Type B pancreatic cell (in vitro differentiated cells): ENCODE data around the gene TMEM63A. TPM values are rescaled to one million over a fixed set of nuclear protein-coding genes. Genes with fewer than 3 reads are reported as not detected.

Source experiments
- DNase-seq: peaks from one replicate; pipeline ENCODE4 v3.0.0; 2021; ENCODE audit warnings: mixed read lengths; ENCODE audit not compliant: unreplicated experiment; ENCODE audit errors: extremely low spot score
- H3K27ac Mint-ChIP-seq: 2 replicates; pipeline ENCODE4 v1.8.0; 2021; ENCODE audit warnings: mild to moderate bottlenecking, mixed read lengths
- H3K27me3 Mint-ChIP-seq: 2 replicates; pipeline ENCODE4 v1.8.0; 2021; ENCODE audit warnings: mixed read lengths
- H3K36me3 Mint-ChIP-seq: 2 replicates; pipeline ENCODE4 v1.8.0; 2021; ENCODE audit warnings: mixed read lengths
- H3K4me1 Mint-ChIP-seq: one replicate; pipeline ENCODE4 v1.8.0; 2021; ENCODE audit warnings: mixed read lengths; ENCODE audit not compliant: unreplicated experiment
- H3K4me3 Mint-ChIP-seq: 2 replicates; pipeline ENCODE4 v1.8.0; 2021; ENCODE audit warnings: mild to moderate bottlenecking, mixed read lengths
- H3K9me3 Mint-ChIP-seq: 2 replicates; pipeline ENCODE4 v1.8.0; 2021; ENCODE audit warnings: mixed read lengths
- total RNA-seq: library from RNA; stranded (reverse); gene quantifications from 2 replicates; pipeline ENCODE4 v1.2.1, GENCODE V29; 2021; ENCODE audit warnings: low replicate concordance
- TF ChIP-seq, protein P1 (sequence below): fragments of 200-600 bp; sonication (generic); conservative IDR thresholded peaks from 2 replicates; pipeline ENCODE4 v1.5.0; 2021; ENCODE audit warnings: antibody characterized with exemption, mild to moderate bottlenecking

Gene TMEM63A
- total RNA-seq, 1 donor from 2014 or later = 63.3 TPM

DNA sequence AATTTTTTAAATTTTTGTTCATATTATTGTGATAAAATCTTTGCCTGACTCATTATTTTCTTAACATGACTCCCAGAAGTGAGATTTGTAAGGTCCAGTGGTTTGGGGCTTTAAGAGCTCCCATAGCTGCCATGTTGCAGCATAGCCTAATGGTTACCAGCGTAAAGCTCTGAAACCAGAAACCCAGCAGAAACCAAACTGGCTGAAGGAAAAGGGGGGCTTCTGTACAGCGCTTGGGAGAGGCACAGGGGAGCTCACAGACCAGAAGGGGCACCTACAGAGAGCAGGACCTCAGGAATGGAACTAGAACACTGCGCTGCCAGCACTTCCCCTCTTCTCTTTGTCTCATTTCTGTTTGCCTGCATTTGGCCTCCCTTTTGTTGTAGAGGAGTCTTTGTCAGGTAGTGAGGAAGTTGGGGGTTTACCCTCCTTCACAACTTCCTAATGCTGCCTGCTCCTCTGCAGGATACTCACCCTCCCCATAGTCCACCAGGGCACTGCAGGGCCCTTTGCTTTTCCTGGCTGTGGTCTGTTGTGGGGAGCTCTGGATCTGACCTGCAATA lies 44.5 kb upstream of the TMEM63A start:
- no peak overlapping the region for H3K27ac Mint-ChIP-seq
- no peaks in the 10 kb centered on the region for H3K9me3 Mint-ChIP-seq
- H3K27me3 Mint-ChIP-seq = no peaks in the 10 kb centered on the region
- no peak for DNase-seq
- peaks cover 5% of the 10 kb centered on the region for H3K4me1 Mint-ChIP-seq
- TF ChIP-seq, protein P1, sequence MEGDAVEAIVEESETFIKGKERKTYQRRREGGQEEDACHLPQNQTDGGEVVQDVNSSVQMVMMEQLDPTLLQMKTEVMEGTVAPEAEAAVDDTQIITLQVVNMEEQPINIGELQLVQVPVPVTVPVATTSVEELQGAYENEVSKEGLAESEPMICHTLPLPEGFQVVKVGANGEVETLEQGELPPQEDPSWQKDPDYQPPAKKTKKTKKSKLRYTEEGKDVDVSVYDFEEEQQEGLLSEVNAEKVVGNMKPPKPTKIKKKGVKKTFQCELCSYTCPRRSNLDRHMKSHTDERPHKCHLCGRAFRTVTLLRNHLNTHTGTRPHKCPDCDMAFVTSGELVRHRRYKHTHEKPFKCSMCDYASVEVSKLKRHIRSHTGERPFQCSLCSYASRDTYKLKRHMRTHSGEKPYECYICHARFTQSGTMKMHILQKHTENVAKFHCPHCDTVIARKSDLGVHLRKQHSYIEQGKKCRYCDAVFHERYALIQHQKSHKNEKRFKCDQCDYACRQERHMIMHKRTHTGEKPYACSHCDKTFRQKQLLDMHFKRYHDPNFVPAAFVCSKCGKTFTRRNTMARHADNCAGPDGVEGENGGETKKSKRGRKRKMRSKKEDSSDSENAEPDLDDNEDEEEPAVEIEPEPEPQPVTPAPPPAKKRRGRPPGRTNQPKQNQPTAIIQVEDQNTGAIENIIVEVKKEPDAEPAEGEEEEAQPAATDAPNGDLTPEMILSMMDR = no peak
- no peak overlapping the region for H3K4me3 Mint-ChIP-seq
- peaks cover 3% of the 10 kb centered on the region for H3K36me3 Mint-ChIP-seq

DNA sequence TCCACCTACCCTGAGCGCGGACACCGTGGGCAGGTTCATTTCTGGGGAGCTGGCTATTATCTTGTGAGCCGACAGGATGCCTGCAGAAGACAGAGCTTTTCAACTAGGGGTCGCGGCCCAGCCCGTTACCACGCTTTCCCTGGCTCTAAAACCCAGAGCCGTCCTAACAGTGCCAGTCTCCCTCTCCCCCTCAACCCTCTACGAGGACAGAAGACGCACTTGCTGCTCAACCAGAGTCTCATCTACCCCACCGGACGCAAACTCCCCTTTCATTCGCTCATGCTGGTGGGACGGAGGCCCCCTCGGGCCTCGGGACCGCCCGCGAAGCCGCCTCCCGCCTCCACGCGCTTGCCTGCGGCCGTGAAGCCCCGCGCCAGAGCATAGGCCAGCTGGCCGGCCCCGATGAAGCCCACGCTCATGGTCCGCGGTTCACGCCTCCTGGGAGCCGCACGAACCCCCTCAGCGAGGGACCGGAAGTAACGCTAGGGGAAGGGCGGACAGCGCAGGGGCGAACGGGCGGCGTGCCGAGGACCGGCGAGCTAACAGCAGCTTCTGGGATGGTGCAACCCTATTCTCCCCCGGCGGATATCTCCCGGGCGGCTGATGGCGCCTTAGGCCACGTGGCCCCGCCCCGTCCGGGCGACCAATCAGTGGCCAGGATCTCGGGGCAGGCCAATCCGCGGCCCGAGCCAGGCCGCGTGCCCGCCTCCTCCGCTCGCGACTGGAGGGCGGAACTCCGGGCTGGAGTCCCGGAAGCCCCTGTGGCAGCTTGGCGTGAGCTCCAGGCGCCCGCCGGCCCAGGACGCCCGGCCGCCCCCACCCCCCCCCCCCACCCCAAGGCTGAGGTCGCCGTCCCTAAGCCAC lies 41.7 kb upstream of the TMEM63A start, which contains the start of gene PYCR2:
Gene PYCR2, minus strand, starts transcription at position 559 of the 864 bp plus-strand sequence. Its CDS starts 140 bp downstream, at position 419.
- H3K4me1 Mint-ChIP-seq = peaks cover 5% of the 10 kb centered on the region
- H3K27me3 Mint-ChIP-seq = no peaks in the 10 kb centered on the region
- H3K9me3 Mint-ChIP-seq = no peaks in the 10 kb centered on the region
- H3K27ac Mint-ChIP-seq = peak within 1 kb of the TSS; percentile 85
- peak; percentile 96 for DNase-seq
- TF ChIP-seq, protein P1 = peak; percentile 17
- H3K4me3 Mint-ChIP-seq = peak within 1 kb of the TSS; percentile 95
- H3K36me3 Mint-ChIP-seq = peaks cover 3% of the 10 kb centered on the region

DNA sequence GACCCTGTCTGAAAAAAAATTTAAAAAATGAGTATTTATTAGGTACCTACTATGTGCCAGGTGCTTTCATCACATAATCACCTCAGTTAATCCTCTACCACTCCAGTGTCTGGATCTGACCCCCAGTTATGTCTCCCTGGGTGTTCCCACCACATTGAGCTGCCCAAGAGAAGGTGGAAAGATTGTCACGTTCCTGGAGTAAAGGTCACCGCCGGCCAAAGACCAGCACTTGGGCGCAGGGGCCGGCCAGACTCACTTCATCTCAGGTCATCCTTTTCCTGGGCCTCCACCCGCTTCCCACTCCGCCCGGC lies 41.2 kb upstream of the TMEM63A start:
- H3K27ac Mint-ChIP-seq = peak overlapping the region; percentile 85
- H3K36me3 Mint-ChIP-seq = peaks cover 3% of the 10 kb centered on the region
- TF ChIP-seq, protein P1 = no peak
- no peaks in the 10 kb centered on the region for H3K9me3 Mint-ChIP-seq
- H3K27me3 Mint-ChIP-seq = no peaks in the 10 kb centered on the region
- DNase-seq = no peak
- peak overlapping the region; percentile 95 for H3K4me3 Mint-ChIP-seq
- H3K4me1 Mint-ChIP-seq = peaks cover 5% of the 10 kb centered on the region

DNA sequence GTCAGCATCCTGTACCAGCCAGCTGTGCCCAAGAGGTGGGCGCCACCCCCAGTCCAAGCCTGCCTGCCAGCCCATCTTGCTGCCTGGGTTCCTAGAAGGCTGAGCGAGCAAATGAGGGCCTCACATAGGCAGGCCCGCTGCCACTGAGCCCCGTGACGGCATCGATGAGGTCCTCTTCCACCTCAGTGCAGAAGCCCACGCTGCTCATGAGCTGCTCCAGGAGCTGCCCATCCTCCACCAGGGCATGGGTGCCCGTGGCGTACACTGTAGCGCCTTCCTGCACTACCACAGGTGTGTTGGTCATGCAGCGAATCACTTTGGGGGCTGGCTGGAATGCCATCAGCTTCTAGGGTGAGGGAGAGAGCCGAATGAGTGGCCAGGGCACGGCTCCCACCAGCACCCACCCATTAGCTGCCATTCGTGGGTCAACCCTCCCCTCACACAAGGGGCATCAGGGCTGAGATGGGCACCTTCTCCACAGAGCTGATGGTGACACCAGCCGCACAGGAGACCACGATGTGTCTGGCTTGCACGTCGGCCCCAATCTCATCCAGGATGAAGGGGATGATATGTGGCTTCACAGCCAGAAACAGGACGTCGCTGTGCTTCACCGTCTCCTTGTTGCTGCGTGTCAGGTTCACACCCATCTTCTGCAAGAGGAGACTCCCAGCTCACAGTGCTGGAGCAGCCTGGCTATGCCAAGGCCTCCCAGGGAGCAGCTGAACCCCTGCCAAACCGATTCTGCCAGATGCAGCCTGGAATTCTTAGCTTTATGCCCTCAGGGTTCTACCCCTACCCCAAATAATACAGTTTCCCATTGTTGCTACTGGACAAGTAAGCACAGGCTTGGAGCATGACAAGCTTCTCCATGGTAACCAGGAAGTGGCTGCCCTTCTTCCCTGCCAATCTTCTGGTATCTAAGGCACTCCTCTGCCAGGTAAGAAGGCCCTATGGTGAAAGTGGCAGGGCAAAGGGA lies 39.8 kb upstream of the TMEM63A start:
- H3K27me3 Mint-ChIP-seq = no peaks in the 10 kb centered on the region
- H3K27ac Mint-ChIP-seq = no peak overlapping the region
- H3K9me3 Mint-ChIP-seq = no peaks in the 10 kb centered on the region
- peaks cover 5% of the 10 kb centered on the region for H3K4me1 Mint-ChIP-seq
- TF ChIP-seq, protein P1 = no peak
- DNase-seq = no peak
- H3K4me3 Mint-ChIP-seq = peak overlapping the region; percentile 95
- H3K36me3 Mint-ChIP-seq = peaks cover 8% of the 10 kb centered on the region

DNA sequence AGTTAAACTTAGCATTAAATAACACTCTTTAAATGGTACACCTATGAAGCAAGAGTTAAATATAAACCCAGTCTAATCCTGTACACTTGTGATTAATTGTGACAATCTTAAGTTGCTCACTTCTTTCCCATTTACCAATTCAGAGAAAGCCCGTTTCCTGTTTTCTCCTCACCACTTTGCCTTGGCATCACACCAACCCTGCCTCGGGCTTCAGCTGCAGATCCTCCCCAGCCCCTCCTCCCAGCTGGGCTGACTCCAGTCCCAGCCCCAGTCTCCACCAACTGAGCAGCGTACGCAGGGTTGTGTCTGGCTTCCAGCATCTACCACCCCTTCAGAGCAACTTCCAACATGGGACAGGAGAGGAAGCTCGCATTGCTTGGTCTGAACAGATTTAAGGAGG lies 37.7 kb upstream of the TMEM63A start:
- H3K36me3 Mint-ChIP-seq = peaks cover 12% of the 10 kb centered on the region
- no peaks in the 10 kb centered on the region for H3K9me3 Mint-ChIP-seq
- no peak overlapping the region for H3K4me3 Mint-ChIP-seq
- TF ChIP-seq, protein P1 = no peak
- H3K4me1 Mint-ChIP-seq = peaks cover 18% of the 10 kb centered on the region
- DNase-seq = no peak
- no peaks in the 10 kb centered on the region for H3K27me3 Mint-ChIP-seq
- no peak overlapping the region for H3K27ac Mint-ChIP-seq
